NCI-H1105 (cell line): ENCODE measurements around the gene PRR20C.
"Not testable (repeated sequence)": the region's sequence is repeated elsewhere in the genome, so short reads cannot be mapped to it uniquely, and the experiment has no call there.

ENCODE experiments used
- DNase-seq: peaks from one replicate; lab custom pipeline; 2025; lab: John Stamatoyannopoulos, UW

Gene PRR20C

GRCh38 chr13:57153761-57154160, at the start of gene PRR20C:
PRR20C (plus strand) TSS chr13:57154061; CDS start chr13:57154448, 387 bp downstream.
- not testable (repeated sequence) for DNase-seq

GRCh38 chr13:57114945-57115344, 38.9 kb upstream of the PRR20C start:
- no peak for DNase-seq

GRCh38 chr13:57123681-57124080, 30.2 kb upstream of the PRR20C start:
- DNase-seq, result peak; percentile 78

GRCh38 chr13:57128909-57129308, 25.0 kb upstream of the PRR20C start:
- no peak for DNase-seq

- no peak for DNase-seq
Measured at GRCh38 chr13:57136093-57136492, 17.8 kb upstream of the PRR20C start.

GRCh38 chr13:57137585-57137984, 16.3 kb upstream of the PRR20C start:
- no peak for DNase-seq

GRCh38 chr13:57138988-57139387, 14.9 kb upstream of the PRR20C start:
- no peak for DNase-seq

GRCh38 chr13:57139781-57140180, 14.1 kb upstream of the PRR20C start:
- not testable (repeated sequence) for DNase-seq

- DNase-seq, result not testable (repeated sequence)
Measured at GRCh38 chr13:57140235-57140968, 13.5 kb upstream of the PRR20C start, which contains the start of gene PRR20A. PRR20A (plus strand) TSS chr13:57140918; CDS start chr13:57141305, 387 bp downstream.

- DNase-seq, result not testable (repeated sequence)
Measured at GRCh38 chr13:57147188-57147587, 6.7 kb upstream of the PRR20C start, which contains the start of gene PRR20B. PRR20B (plus strand) TSS chr13:57147488; CDS start chr13:57147875, 387 bp downstream.

GRCh38 chr13:57148106-57148505, 5.8 kb upstream of the PRR20C start:
- DNase-seq, result not testable (repeated sequence)

- not testable (repeated sequence) for DNase-seq
Measured at GRCh38 chr13:57160332-57160731, 6.5 kb downstream of the PRR20C start, which contains the start of gene PRR20D. PRR20D (plus strand) TSS chr13:57160632; CDS start chr13:57161019, 387 bp downstream.

GRCh38 chr13:57166897-57167296, 13.0 kb downstream of the PRR20C start, which contains the start of gene PRR20E:
PRR20E (plus strand) TSS chr13:57167197; CDS start chr13:57167584, 387 bp downstream.
- not testable (repeated sequence) for DNase-seq

- no peak for DNase-seq
Measured at GRCh38 chr13:57191667-57192066, 37.8 kb downstream of the PRR20C start.
